Lower lobe of right lung (tissue), 2 donors: Measurements from ENCODE around the gene UGCG. TPM values are rescaled to one million over a fixed set of nuclear protein-coding genes. Genes with fewer than 3 reads are reported as not detected.
"Not testable (repeated sequence)": the region's sequence is repeated elsewhere in the genome, so short reads cannot be mapped to it uniquely, and the experiment has no call there.

ENCODE experiments used
- ATAC-seq, 2 donors: fragments of 200-7000 bp; cut with Tn5 transposase; one replicate each; pipeline ENCODE4 v1.9.1; 2020 to 2022; ENCODE audit warnings: mild to moderate bottlenecking in 2 of 2, moderate library complexity in 2 of 2
- DNase-seq: peaks from one replicate; pipeline ENCODE4 v3.0.0-alpha.2; 2020
- H3K27ac ChIP-seq: fragments of 200-600 bp; one replicate; pipeline ENCODE4 v1.8.0; 2022
- H3K27me3 ChIP-seq: fragments of 200-600 bp; one replicate; pipeline ENCODE4 v1.8.0; 2022; ENCODE audit warnings: low read depth
- H3K36me3 ChIP-seq: fragments of 200-600 bp; one replicate; pipeline ENCODE4 v1.8.0; 2022; ENCODE audit warnings: mild to moderate bottlenecking
- H3K4me1 ChIP-seq: fragments of 200-600 bp; one replicate; pipeline ENCODE4 v1.8.0; 2022
- H3K4me3 ChIP-seq: fragments of 200-600 bp; one replicate; pipeline ENCODE4 v1.8.0; 2022; ENCODE audit warnings: mild to moderate bottlenecking
- H3K9me3 ChIP-seq: fragments of 200-600 bp; one replicate; pipeline ENCODE4 v1.8.0; 2022
- intact Hi-C: fragments of 100-400 bp; cut with DNase I; formaldehyde crosslinking; loops from one replicate; pipeline ENCODE4 v1.11.0; 2022
- total RNA-seq: library from RNA; stranded (reverse); fragmentation: NEBNext Ultra II Directional; extraction: Animal tissue kit (Norgen Biotek cat#: 25700); gene quantifications from one replicate; pipeline ENCODE4 v1.2.1, GENCODE V29; 2021
- TF ChIP-seq, protein P1 (sequence below): fragments of 200-600 bp; IDR thresholded peaks from one replicate; pipeline ENCODE4 v1.8.0; 2022; ENCODE audit warnings: antibody characterized with exemption, mild to moderate bottlenecking
- donor health status: DM: no; HTN: yes; CAD: no; lungs with severe emphysema.

The UGCG gene
- total RNA-seq, 1 donor from 2014 or later, result 41.3 TPM

GRCh38 chr9:111870774-111871498, 25.7 kb upstream of the UGCG start:
- no peak for DNase-seq
- Histone ChIP-seq H3K4me1 (no peaks in the 10 kb centered on the region), H3K9me3 (no peaks in the 10 kb centered on the region), H3K4me3 (no peak overlapping the region), H3K27ac (no peak overlapping the region), H3K36me3 (no peaks in the 10 kb centered on the region), H3K27me3 (no peaks in the 10 kb centered on the region)
- intact Hi-C loops, result no loop called here
- TF ChIP-seq, protein P1, sequence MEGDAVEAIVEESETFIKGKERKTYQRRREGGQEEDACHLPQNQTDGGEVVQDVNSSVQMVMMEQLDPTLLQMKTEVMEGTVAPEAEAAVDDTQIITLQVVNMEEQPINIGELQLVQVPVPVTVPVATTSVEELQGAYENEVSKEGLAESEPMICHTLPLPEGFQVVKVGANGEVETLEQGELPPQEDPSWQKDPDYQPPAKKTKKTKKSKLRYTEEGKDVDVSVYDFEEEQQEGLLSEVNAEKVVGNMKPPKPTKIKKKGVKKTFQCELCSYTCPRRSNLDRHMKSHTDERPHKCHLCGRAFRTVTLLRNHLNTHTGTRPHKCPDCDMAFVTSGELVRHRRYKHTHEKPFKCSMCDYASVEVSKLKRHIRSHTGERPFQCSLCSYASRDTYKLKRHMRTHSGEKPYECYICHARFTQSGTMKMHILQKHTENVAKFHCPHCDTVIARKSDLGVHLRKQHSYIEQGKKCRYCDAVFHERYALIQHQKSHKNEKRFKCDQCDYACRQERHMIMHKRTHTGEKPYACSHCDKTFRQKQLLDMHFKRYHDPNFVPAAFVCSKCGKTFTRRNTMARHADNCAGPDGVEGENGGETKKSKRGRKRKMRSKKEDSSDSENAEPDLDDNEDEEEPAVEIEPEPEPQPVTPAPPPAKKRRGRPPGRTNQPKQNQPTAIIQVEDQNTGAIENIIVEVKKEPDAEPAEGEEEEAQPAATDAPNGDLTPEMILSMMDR, result no peak
- no peak for ATAC-seq

DNA sequence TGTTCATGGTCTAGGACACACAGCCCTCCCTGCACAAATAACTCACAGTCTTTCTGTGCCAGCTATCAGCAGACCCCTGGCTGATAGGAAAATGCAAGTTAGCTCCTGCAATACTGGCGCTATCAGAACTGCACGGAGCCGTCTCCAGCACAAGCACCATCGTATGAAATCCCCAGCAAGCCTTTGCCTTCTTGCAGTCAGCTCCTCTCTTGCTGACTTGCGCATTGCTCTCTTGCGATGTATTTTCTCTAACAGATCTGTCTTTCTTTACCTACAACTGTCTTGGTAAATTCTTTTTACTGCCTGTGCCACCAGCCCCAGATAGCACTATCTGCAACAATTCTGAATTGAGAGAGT, 25.1 kb upstream of the UGCG start:
- Histone ChIP-seq H3K4me1 (no peaks in the 10 kb centered on the region), H3K27ac (no peak overlapping the region), H3K4me3 (no peak overlapping the region), H3K36me3 (no peaks in the 10 kb centered on the region), H3K9me3 (no peaks in the 10 kb centered on the region), H3K27me3 (no peaks in the 10 kb centered on the region)
- intact Hi-C loops, result no loop called here
- no peak for ATAC-seq
- no peak for DNase-seq
- TF ChIP-seq, protein P1, result no peak

- Histone ChIP-seq H3K27me3 (no peaks in the 10 kb centered on the region), H3K9me3 (no peaks in the 10 kb centered on the region), H3K4me3 (no peak overlapping the region), H3K27ac (no peak overlapping the region), H3K36me3 (no peaks in the 10 kb centered on the region), H3K4me1 (no peaks in the 10 kb centered on the region)
- intact Hi-C loops, result no loop called here
- no peak for ATAC-seq
- DNase-seq, result no peak
- TF ChIP-seq, protein P1, result no peak
These were observed 23.7 kb upstream of the UGCG start for GRCh38 chr9:111872886-111873285.

DNA sequence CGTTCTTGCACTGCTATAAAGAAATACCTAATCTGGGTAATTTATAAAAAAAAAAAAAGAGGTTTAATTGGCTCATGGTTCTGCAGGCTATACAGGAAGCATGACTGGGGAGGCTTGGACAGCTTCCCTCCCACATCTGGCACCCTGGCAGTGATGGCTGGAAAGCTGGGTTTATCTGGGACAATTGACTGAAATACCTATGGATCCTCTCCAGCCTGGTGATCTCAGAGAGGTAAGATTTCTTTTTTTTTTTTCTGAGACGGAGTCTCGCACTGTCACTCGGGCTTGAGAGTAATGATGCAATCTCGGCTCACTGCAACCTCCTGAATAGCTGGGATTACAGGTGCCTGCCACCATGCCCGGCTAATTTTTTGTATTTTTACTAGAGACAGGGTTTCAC, 22.7 kb upstream of the UGCG start:
- DNase-seq (no peak), ATAC-seq (no peak)
- intact Hi-C loops, result no loop called here
- TF ChIP-seq, protein P1, result no peak
- Histone ChIP-seq H3K4me1 (no peaks in the 10 kb centered on the region), H3K36me3 (no peaks in the 10 kb centered on the region), H3K9me3 (no peaks in the 10 kb centered on the region), H3K4me3 (no peak overlapping the region), H3K27me3 (no peaks in the 10 kb centered on the region), H3K27ac (no peak overlapping the region)

- no peaks in the 10 kb centered on the region for H3K9me3 ChIP-seq
- ATAC-seq, result no peak
- no peak for DNase-seq
- H3K36me3 ChIP-seq, result no peaks in the 10 kb centered on the region
- H3K27me3 ChIP-seq, result no peaks in the 10 kb centered on the region
- TF ChIP-seq, protein P1, result no peak
- intact Hi-C loops, result no loop called here
- H3K4me1 ChIP-seq, result no peaks in the 10 kb centered on the region
- no peak overlapping the region for H3K27ac ChIP-seq
- H3K4me3 ChIP-seq, result no peak overlapping the region
These were observed 22.1 kb upstream of the UGCG start for GRCh38 chr9:111874500-111874899.

GRCh38 chr9:111875291-111875690, 21.3 kb upstream of the UGCG start:
- H3K36me3 ChIP-seq, H3K4me1 ChIP-seq, H3K27ac ChIP-seq, DNase-seq, H3K27me3 ChIP-seq, H3K9me3 ChIP-seq, H3K4me3 ChIP-seq, intact Hi-C loops, ATAC-seq: not testable (repeated sequence)

DNA sequence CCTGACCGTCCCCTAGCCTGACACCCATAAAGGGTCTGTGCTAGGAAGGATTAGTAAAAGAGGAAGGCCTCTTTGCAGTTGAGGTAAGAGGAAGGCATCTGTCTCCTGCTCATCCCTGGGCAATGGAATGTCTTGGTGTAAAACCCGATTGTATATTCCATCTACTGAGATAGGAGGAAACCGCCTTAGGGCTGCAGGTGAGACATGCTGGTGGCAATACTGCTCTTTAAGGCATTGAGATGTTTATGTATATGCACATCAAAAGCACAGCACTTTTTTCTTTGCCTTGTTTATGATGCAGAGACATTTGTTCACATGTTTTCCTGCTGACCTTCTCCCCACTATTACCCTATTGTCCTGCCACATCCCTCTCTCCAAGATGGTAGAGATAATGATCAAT, 20.9 kb upstream of the UGCG start:
- intact Hi-C loops, ATAC-seq, H3K4me1 ChIP-seq, H3K9me3 ChIP-seq, DNase-seq, H3K4me3 ChIP-seq, H3K27ac ChIP-seq, H3K36me3 ChIP-seq, H3K27me3 ChIP-seq: not testable (repeated sequence)
